HepG2 (cell line): ENCODE results near the gene COL4A2. TPM values are rescaled to one million over a fixed set of nuclear protein-coding genes. Genes with fewer than 3 reads are reported as not detected.

ENCODE experiments used
- ATAC-seq: fragments of 200-7000 bp; cut with Tn5 transposase; 3 replicates; pipeline ENCODE4 v1.9.1; 2020; ENCODE audit warnings: mild to moderate bottlenecking, moderate library complexity
- BruUV-seq: library from RNA; stranded (reverse); fragments of 400-500 nt; replicated peaks from 2 replicates; lab custom pipeline; 2021; lab: Mats Ljungman, UMichigan
- CTCF ChIA-PET: fragments of 300-600 bp; formaldehyde crosslinking; extraction: SDS; loops from one replicate; lab custom pipeline; 2021; ENCODE audit warnings: low total read pairs, inconsistent platforms, low intra/inter-chr PET ratio; lab: Yijun Ruan, JAX
- POLR2A ChIA-PET: fragments of 350-600 bp; sonication (Branson Sonifier 250); formaldehyde crosslinking; loops from one replicate; lab custom pipeline; 2020; ENCODE audit warnings: antibody characterized with exemption, inconsistent platforms; lab: Yijun Ruan, JAX
- DNase-seq: peaks from one replicate; pipeline ENCODE4 v3.0.0-alpha.2; 2015; ENCODE audit warnings: low spot score
- FAIRE-seq: peaks from 3 replicates; lab custom pipeline; 2011; peaks lifted over from hg19 to GRCh38; lab: Jason Lieb, UNC
- H2AFZ ChIP-seq: one replicate; pipeline ENCODE4 v1.6.1; 2011; ENCODE audit warnings: low read length, inconsistent platforms
- H3K27ac ChIP-seq: fragments of 300-600 bp; 3 replicates; pipeline ENCODE4 v1.8.0; 2011; ENCODE audit warnings: mixed run types, mild to moderate bottlenecking, mixed read lengths, low read length, inconsistent platforms; ENCODE audit not compliant: insufficient read depth; ENCODE audit errors: extremely low read length
- H3K27me3 ChIP-seq, 2 experiments: fragments of 200-600 bp in 1 of 2; 2 replicates in 1 of 2; 3 replicates in 1 of 2; pipeline versions ENCODE4 v1.6.0 to v1.8.0; 2011; ENCODE audit warnings: low read length in 2 of 2, mild to moderate bottlenecking in 2 of 2, moderate library complexity in 2 of 2, inconsistent platforms in 1 of 2; ENCODE audit not compliant: insufficient read depth in 2 of 2, control insufficient read depth in 1 of 2
- H3K36me3 ChIP-seq, 2 experiments: fragments of 200-600 bp in 1 of 2; replicated peaks in 1 of 2; 2 replicates in 1 of 2; 3 replicates in 1 of 2; pipeline versions ENCODE4 v1.5.1 to v1.8.0; 2011; ENCODE audit warnings: low read length in 2 of 2, inconsistent platforms in 1 of 2; ENCODE audit not compliant: insufficient read depth in 2 of 2, control insufficient read depth in 1 of 2
- H3K4me1 ChIP-seq: 2 replicates; pipeline ENCODE4 v1.5.1; 2012; ENCODE audit warnings: low read length, inconsistent platforms; ENCODE audit not compliant: insufficient read depth
- H3K4me2 ChIP-seq: 2 replicates; pipeline ENCODE4 v1.6.0; 2011; ENCODE audit warnings: low read depth, low read length, inconsistent platforms
- H3K4me3 ChIP-seq, 3 experiments: fragments of 200-600 bp in 1 of 3; sonication (generic), shearing (Covaris generic) in 1 of 3; replicated peaks in 1 of 3; 2 replicates each; pipeline ENCODE4 v1.5.1; 2011 to 2016; ENCODE audit warnings: low read length in 3 of 3, inconsistent platforms in 2 of 3, low read depth in 2 of 3, mild to moderate bottlenecking in 2 of 3, control low read depth in 1 of 3, mixed read lengths in 1 of 3; ENCODE audit not compliant: insufficient read depth in 1 of 3
- H3K79me2 ChIP-seq: one replicate; pipeline ENCODE4 v1.6.1; 2011; ENCODE audit warnings: low read length, inconsistent platforms; ENCODE audit not compliant: insufficient read depth
- H3K9ac ChIP-seq: 2 replicates; pipeline ENCODE4 v1.6.0; 2011; ENCODE audit warnings: mild to moderate bottlenecking, low read depth, low read length, inconsistent platforms; ENCODE audit not compliant: insufficient read depth
- H3K9me3 ChIP-seq: 2 replicates; pipeline ENCODE4 v1.5.1; 2012; ENCODE audit warnings: mild to moderate bottlenecking, low read length
- H4K20me1 ChIP-seq: 2 replicates; pipeline ENCODE4 v1.6.0; 2011; ENCODE audit warnings: inconsistent platforms, mild to moderate bottlenecking, low read length, moderate library complexity; ENCODE audit not compliant: insufficient read depth
- FLYWCH1 ChIP-seq: sonication (generic); formaldehyde crosslinking; IDR thresholded peaks from 2 replicates; pipeline ENCODE4 v1.8.1; 2023; ENCODE audit warnings: mild to moderate bottlenecking, missing genetic modification reagents
- ZNF501 ChIP-seq: sonication (generic); formaldehyde crosslinking; IDR thresholded peaks from 2 replicates; pipeline ENCODE4 v1.5.1; 2020; ENCODE audit warnings: mild to moderate bottlenecking, moderate library complexity, missing genetic modification reagents
- WGBS: methylation state at CpG from one replicate; pipeline ENCODE4 v1.1.6; 2017; ENCODE audit warnings: low lambda C conversion rate; 5-methylcytosine and 5-hydroxymethylcytosine counted together
- in situ Hi-C: cut with HindIII; loops from 2 replicates; pipeline ENCODE4 v1.10.0; 2017; ENCODE audit warnings: low pct_unique_long_range_greater_than_20kb; ENCODE audit not compliant: extremely low pct_ligation_motif_present
- intact Hi-C: fragments of 100-400 bp; cut with micrococcal nuclease; formaldehyde crosslinking; loops from one replicate; pipeline ENCODE4 v1.10.0; 2022; ENCODE audit not compliant: unreplicated experiment
- polyA plus RNA-seq, 8 experiments: library from polyadenylated mRNA; depleted of rRNA in 3 of 8; stranded (reverse) in 7 of 8; unstranded in 1 of 8; fragments of >200 nt; fragmentation: Illumina TruSeq in 4 of 8; extraction: Trizol in 4 of 8; gene quantifications; 2 replicates each; pipeline versions ENCODE4 v1.2.1 to v1.2.3, GENCODE V29; 2011 to 2016; ENCODE audit warnings: low read depth in 4 of 8, missing spikeins in 1 of 8, mixed read lengths in 1 of 8; ENCODE audit not compliant: insufficient read depth in 1 of 8
- total RNA-seq, 5 experiments: library from RNA; depleted of rRNA; stranded (reverse); fragments of >200 nt; fragmentation: Illumina TruSeq; extraction: Trizol; gene quantifications; 2 replicates each; pipeline ENCODE4 v1.2.3, GENCODE V29; 2016; ENCODE audit warnings: low read depth in 1 of 5
- TF ChIP-seq, protein P1 (sequence below): sonication (generic); formaldehyde crosslinking; IDR thresholded peaks from 2 replicates; pipeline ENCODE4 v1.4.0; 2020; ENCODE audit warnings: mild to moderate bottlenecking, missing genetic modification reagents
- TF ChIP-seq, protein P2 (sequence below): sonication (generic); formaldehyde crosslinking; IDR thresholded peaks from one replicate; pipeline ENCODE4 v1.5.1; 2020; ENCODE audit warnings: mild to moderate bottlenecking, missing genetic modification reagents; ENCODE audit errors: not compliant biosample characterization
- TF ChIP-seq, protein P3 (sequence below): sonication (generic); formaldehyde crosslinking; IDR thresholded peaks from 2 replicates; pipeline ENCODE4 v1.8.0; 2022; ENCODE audit warnings: missing genetic modification reagents, mild to moderate bottlenecking, moderate library complexity, borderline replicate concordance
- TF ChIP-seq, protein P4 (sequence below), 2 experiments: sonication (generic) in 1 of 2; formaldehyde crosslinking in 1 of 2; IDR thresholded peaks; 2 replicates each; pipeline versions ENCODE4 v1.4.0 to v1.6.1; 2016 to 2020; ENCODE audit warnings: borderline replicate concordance in 1 of 2, low read depth in 1 of 2, mild to moderate bottlenecking in 1 of 2, missing genetic modification reagents in 1 of 2
- TF ChIP-seq, protein P5 (sequence below): sonication (generic); formaldehyde crosslinking; IDR thresholded peaks from 2 replicates; pipeline ENCODE4 v1.4.0; 2020; ENCODE audit warnings: mild to moderate bottlenecking, low read depth, missing genetic modification reagents

COL4A2 gene
- total and polyA plus RNA-seq, 2 of the 13 experiments (the other 11 are each of a cell fraction or from before 2014, with no cell fraction given), result 0.22 to 1.9 TPM

DNA sequence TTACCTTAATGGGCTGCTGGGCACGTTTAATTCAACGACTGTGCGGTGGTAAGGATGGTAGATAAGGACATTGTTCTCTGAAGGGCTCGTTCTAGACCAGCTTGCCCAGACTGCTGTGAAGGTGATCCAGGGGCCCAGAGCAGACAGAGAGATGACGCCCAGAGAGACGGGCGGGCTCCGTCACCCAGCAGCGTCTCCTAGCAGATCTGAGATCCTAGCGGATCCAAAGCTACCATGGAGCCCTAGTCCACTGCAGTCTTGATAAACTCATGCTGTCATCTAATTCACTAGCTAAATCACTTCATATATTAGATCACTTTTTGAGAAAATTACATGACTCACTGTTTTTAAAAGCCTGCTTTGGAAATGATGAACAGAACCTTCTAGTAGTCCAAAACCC, 21.5 kb downstream of the COL4A2 start:
- ATAC-seq, result no peak
- H3K36me3 ChIP-seq, result no peaks in the 10 kb centered on the region
- no peak overlapping the region for H3K9ac ChIP-seq
- BruUV-seq, result no TSS peak
- H3K9me3 ChIP-seq, result no peaks in the 10 kb centered on the region
- no peaks in the 10 kb centered on the region for H3K4me1 ChIP-seq
- H3K4me2 ChIP-seq, result no peak overlapping the region
- intact Hi-C loops (no loop called here), in situ Hi-C loops (no loop called here)
- H3K4me3 ChIP-seq, result no peak overlapping the region
- no peak overlapping the region for H3K27ac ChIP-seq
- ChIA-PET POLR2A (no interaction called here), CTCF (no interaction called here)
- no peak overlapping the region for H2AFZ ChIP-seq
- no peak for DNase-seq
- TF ChIP-seq, protein P1, sequence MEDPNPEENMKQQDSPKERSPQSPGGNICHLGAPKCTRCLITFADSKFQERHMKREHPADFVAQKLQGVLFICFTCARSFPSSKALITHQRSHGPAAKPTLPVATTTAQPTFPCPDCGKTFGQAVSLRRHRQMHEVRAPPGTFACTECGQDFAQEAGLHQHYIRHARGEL (CRISPR knock-in tag), result no peak
- TF ChIP-seq ZNF501 (CRISPR knock-in tag), result no peak
- TF ChIP-seq, protein P2, sequence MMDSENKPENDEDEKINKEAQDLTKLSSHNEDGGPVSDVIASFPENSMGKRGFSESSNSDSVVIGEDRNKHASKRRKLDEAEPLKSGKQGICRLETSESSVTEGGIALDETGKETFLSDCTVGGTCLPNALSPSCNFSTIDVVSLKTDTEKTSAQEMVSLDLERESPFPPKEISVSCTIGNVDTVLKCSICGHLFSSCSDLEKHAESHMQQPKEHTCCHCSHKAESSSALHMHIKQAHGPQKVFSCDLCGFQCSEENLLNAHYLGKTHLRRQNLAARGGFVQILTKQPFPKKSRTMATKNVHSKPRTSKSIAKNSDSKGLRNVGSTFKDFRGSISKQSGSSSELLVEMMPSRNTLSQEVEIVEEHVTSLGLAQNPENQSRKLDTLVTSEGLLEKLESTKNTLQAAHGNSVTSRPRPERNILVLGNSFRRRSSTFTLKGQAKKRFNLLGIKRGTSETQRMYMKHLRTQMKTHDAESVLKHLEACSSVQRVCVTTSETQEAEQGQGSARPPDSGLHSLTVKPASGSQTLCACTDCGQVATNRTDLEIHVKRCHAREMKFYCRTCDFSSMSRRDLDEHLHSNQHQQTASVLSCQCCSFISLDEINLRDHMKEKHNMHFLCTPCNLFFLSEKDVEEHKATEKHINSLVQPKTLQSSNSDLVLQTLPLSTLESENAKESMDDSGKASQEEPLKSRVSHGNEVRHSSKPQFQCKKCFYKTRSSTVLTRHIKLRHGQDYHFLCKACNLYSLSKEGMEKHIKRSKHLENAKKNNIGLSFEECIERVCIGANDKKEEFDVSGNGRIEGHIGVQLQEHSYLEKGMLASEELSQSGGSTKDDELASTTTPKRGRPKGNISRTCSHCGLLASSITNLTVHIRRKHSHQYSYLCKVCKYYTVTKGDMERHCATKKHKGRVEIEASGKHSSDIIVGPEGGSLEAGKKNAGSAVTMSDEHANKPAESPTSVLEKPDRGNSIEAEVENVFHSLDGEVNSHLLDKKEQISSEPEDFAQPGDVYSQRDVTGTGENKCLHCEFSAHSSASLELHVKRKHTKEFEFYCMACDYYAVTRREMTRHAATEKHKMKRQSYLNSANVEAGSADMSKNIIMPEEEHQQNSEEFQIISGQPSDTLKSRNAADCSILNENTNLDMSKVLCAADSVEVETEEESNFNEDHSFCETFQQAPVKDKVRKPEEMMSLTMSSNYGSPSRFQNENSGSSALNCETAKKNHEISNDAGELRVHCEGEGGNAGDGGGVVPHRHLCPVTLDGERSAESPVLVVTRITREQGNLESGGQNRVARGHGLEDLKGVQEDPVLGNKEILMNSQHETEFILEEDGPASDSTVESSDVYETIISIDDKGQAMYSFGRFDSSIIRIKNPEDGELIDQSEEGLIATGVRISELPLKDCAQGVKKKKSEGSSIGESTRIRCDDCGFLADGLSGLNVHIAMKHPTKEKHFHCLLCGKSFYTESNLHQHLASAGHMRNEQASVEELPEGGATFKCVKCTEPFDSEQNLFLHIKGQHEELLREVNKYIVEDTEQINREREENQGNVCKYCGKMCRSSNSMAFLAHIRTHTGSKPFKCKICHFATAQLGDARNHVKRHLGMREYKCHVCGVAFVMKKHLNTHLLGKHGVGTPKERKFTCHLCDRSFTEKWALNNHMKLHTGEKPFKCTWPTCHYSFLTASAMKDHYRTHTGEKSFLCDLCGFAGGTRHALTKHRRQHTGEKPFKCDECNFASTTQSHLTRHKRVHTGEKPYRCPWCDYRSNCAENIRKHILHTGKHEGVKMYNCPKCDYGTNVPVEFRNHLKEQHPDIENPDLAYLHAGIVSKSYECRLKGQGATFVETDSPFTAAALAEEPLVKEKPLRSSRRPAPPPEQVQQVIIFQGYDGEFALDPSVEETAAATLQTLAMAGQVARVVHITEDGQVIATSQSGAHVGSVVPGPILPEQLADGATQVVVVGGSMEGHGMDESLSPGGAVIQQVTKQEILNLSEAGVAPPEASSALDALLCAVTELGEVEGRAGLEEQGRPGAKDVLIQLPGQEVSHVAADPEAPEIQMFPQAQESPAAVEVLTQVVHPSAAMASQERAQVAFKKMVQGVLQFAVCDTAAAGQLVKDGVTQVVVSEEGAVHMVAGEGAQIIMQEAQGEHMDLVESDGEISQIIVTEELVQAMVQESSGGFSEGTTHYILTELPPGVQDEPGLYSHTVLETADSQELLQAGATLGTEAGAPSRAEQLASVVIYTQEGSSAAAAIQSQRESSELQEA (CRISPR knock-in tag), result no peak
- TF ChIP-seq, protein P3, sequence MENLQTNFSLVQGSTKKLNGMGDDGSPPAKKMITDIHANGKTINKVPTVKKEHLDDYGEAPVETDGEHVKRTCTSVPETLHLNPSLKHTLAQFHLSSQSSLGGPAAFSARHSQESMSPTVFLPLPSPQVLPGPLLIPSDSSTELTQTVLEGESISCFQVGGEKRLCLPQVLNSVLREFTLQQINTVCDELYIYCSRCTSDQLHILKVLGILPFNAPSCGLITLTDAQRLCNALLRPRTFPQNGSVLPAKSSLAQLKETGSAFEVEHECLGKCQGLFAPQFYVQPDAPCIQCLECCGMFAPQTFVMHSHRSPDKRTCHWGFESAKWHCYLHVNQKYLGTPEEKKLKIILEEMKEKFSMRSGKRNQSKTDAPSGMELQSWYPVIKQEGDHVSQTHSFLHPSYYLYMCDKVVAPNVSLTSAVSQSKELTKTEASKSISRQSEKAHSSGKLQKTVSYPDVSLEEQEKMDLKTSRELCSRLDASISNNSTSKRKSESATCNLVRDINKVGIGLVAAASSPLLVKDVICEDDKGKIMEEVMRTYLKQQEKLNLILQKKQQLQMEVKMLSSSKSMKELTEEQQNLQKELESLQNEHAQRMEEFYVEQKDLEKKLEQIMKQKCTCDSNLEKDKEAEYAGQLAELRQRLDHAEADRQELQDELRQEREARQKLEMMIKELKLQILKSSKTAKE, result no peak
- TF ChIP-seq, protein P4, sequence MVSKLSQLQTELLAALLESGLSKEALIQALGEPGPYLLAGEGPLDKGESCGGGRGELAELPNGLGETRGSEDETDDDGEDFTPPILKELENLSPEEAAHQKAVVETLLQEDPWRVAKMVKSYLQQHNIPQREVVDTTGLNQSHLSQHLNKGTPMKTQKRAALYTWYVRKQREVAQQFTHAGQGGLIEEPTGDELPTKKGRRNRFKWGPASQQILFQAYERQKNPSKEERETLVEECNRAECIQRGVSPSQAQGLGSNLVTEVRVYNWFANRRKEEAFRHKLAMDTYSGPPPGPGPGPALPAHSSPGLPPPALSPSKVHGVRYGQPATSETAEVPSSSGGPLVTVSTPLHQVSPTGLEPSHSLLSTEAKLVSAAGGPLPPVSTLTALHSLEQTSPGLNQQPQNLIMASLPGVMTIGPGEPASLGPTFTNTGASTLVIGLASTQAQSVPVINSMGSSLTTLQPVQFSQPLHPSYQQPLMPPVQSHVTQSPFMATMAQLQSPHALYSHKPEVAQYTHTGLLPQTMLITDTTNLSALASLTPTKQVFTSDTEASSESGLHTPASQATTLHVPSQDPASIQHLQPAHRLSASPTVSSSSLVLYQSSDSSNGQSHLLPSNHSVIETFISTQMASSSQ (IDR thresholded peaks at IDR 0.05; ENCODE audit: low read depth), result no peak
- TF ChIP-seq, protein P4 (CRISPR knock-in tag; IDR thresholded peaks at IDR 0.05; ENCODE audit: borderline replicate concordance), result no peak
- TF ChIP-seq FLYWCH1 (CRISPR knock-in tag), result no peak
- TF ChIP-seq, protein P5, sequence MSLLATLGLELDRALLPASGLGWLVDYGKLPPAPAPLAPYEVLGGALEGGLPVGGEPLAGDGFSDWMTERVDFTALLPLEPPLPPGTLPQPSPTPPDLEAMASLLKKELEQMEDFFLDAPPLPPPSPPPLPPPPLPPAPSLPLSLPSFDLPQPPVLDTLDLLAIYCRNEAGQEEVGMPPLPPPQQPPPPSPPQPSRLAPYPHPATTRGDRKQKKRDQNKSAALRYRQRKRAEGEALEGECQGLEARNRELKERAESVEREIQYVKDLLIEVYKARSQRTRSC (CRISPR knock-in tag), result no peak
- no peak for FAIRE-seq
- peaks cover 0 to 63% of the 10 kb centered on the region in 2 experiments; a peak in 4 of 5 replicates for H3K27me3 ChIP-seq
- 38% methylated on average over 10 of the region's 10 CpGs for WGBS
- H3K79me2 ChIP-seq, result no peaks in the 10 kb centered on the region
- H4K20me1 ChIP-seq, result no peaks in the 10 kb centered on the region
